T-helper 2 cell (primary cell): ENCODE results near the gene AFAP1L2.

ENCODE experiments used
- DNase-seq, 5 experiments: peaks; one replicate each; pipeline versions ENCODE4 v3.0.0 to v3.0.0-alpha.2; 2012 to 2022
- total RNA-seq, 2 donors: gene quantifications; one replicate each; lab custom pipeline; 2026; lab: John Stamatoyannopoulos, UW

AFAP1L2 gene, protein sequence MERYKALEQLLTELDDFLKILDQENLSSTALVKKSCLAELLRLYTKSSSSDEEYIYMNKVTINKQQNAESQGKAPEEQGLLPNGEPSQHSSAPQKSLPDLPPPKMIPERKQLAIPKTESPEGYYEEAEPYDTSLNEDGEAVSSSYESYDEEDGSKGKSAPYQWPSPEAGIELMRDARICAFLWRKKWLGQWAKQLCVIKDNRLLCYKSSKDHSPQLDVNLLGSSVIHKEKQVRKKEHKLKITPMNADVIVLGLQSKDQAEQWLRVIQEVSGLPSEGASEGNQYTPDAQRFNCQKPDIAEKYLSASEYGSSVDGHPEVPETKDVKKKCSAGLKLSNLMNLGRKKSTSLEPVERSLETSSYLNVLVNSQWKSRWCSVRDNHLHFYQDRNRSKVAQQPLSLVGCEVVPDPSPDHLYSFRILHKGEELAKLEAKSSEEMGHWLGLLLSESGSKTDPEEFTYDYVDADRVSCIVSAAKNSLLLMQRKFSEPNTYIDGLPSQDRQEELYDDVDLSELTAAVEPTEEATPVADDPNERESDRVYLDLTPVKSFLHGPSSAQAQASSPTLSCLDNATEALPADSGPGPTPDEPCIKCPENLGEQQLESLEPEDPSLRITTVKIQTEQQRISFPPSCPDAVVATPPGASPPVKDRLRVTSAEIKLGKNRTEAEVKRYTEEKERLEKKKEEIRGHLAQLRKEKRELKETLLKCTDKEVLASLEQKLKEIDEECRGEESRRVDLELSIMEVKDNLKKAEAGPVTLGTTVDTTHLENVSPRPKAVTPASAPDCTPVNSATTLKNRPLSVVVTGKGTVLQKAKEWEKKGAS
- 0.62 to 3.6 reads per million in 2 donors for total RNA-seq

DNA sequence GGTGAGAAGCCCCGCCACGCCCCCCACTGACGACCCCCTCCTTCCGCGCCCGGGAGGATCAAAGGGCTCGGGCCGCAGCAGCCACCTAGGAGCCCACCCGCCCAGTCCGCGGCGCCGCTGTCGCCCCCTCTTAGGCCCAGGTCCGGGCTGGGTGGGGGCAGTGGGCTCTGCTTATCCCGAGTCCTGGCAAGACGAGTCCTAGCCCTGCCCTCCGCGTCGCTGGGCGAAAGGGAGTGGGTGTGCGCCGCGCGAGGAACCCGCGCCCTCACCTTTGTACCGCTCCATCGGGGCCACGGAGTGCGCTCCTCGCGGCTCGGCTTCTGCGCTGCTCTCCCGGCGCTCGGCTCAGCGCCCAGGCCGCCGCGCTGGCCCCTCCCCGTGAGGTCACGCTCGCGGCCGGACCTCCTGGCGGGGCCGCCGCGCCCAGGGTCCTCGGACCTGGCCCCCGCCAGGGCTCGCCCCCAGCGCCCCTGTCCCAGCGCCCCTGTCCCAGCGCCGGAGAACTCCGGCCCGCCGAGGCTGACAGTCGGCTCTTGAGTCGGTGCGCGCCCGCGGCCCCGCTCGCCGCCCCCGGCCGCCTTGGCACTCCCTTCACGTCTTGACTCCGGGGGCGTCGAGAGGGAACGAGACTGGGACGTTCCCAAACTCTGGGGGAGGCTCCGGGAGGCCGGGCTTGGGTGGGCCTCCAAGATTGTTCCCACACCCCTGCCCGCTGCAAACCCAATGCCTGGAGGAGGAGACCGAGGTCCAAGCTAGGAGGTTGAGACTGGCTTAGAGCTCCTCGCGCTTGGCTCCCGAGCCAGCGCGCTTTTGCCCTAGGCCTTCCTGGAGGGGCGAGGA lies at the start of gene AFAP1L2:
Gene AFAP1L2 (minus strand): TSS at position 332 of the 840 bp plus-strand sequence. CDS start 47 bp downstream, at position 285.
- peak in 1 of 5 experiments; percentile 10 for DNase-seq

DNA sequence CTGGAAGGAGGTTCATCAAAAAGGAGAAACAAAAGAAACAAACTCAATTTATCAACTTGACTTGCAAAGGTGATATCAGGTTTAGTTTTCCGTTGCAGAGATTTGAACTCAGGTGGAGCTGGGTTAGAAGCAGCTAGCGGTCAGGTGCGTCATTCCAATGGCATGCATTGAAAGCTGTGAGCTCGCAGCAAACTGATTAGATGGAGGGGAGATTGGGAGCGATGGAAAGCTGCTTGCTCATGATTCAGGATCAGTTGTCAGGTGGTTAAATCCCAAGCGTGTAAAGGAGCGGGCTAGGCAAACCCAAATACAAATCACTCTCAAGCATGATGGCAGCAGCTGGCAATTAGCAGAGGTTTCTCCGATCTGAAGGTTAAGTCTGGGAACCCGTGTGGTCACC lies 49.3 kb upstream of the AFAP1L2 start:
- no peak for DNase-seq

DNA sequence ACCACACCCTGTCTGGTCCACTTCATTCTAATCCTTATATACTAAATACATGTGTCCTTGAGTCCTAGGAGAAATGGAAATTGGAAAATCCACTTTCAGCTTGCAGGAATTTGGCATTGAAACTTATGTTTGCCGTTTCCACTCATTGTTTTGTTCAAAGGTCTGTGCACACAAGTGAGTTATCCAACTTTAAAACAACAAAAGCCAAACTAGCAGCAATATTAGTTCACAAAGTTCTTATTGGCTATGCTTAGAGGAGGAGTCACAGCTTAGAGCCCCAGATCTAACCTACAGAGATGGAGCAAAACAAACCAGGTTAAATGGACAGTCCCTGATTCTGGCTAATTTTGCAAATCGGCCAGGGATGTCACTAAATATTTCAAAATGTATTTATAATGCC lies 44.6 kb upstream of the AFAP1L2 start:
- DNase-seq: no peak

DNA sequence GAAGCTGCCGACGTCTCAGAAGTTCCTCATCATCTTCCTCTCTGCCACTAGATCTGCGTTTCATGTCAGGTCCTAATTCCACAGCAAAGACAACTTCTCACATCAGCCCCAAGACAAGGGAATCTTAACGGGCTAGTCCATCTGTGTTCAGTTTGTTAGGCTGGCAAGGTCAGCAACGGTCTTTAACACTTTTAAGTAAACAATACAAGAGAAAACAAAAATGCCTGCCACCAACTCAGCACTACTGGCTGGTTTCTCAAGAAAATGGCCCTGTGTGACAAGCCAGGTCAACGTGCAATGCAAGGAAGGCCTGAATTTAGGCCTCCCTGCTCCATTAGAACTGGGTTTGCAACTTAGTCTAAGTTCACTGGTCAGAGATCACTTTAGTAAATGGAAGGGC lies 41.0 kb upstream of the AFAP1L2 start:
- DNase-seq: no peak

DNA sequence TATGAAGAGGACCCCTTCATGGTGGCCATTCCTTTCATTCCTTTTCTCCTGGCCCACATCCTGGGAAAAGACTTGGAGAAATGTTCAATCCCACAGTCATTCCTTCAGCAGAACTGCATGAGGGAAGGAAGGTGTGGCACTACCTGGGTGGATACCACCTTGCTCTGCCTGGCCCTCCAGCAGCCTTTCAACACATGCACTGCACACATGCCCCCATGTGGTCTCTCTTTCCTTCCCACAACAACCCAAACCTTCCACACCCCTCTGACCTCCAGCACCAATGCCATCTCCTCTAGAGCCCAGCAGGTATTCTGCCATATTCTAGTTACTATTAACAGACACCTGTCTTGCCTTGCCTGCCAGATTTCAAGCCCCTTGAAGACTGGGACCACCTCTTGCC lies 40.5 kb upstream of the AFAP1L2 start:
- DNase-seq: no peak

DNA sequence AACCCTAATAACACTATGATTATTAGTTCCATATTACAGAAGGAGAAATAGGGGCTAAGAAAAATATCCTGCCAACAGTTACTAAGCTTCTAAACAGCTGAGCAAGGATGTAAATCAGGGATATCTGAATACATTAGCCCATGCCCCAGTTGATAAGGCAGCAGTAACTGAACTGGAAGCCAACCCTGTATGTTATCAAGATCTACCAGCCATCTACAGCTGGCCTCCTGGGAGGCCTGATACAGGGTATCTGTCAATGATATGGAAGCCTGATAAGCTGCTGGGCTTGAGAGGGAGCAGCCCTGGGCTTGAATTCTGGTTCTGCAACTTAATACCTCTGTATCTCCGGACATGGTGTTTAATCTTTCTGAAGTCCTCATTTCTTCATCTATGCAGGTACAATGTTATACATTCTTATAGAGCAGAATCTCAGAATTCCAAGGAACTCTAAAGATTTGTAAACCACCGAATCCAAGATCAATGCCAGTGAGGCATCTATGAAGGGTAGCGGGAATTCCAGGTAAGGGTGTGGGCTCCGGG lies 37.9 kb upstream of the AFAP1L2 start:
- no peak for DNase-seq

DNA sequence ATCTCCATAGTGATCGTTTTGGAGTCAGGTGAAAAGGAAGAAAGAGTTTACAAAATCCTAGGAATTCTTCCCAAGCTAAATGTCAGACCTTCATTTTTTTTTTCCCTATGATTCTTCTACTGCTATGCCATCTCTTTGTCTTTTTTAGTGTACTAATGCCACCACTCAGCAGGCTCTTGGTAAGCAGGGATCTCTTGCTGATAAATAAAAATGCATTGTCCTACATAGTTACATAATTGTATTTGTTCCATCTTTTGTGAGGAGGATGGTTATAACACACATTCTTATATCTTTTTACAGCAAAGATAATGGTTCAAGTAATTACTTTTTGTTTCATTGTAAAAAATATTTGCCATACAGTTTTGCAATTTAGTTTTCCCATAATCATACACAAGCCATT lies 36.8 kb upstream of the AFAP1L2 start:
- DNase-seq: no peak

DNA sequence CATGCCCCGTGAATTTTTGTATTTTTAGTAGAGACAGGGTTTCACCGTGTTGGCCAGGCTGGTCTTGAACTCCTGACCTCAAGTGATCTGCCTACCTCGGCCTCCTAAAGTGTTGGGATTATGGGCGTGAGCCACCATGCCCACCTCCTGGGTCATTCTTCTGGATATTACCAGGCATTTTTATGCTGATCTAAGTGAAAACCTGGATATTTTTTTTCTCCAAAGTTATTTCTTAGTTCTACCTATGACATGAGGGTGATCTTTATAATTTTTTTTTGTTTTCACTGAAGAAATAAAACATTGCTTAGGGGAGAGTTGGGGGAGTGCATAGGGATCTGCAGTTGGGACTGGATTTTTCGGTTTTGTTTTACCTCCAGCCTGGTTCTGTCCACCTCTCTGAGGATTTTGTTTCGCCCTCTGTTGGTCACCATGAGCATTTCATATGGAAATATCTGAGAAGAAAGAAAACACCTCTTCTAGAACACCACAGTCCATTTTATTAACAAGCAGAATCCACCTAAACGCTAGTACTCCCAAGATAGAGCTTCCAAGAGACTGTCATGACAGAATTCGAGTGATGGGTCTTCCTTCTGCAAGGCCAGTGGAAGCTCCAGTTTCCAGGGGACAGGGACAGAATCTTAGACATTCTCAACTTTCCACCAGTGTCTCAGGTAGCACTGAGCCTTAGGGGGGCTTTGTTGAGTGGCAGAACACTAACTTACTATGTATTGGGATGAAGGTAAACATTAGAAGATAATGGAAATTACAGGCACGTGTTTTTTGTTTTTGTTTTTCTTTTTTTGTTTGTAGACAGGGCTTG lies 33.4 kb upstream of the AFAP1L2 start:
- DNase-seq: no peak

DNA sequence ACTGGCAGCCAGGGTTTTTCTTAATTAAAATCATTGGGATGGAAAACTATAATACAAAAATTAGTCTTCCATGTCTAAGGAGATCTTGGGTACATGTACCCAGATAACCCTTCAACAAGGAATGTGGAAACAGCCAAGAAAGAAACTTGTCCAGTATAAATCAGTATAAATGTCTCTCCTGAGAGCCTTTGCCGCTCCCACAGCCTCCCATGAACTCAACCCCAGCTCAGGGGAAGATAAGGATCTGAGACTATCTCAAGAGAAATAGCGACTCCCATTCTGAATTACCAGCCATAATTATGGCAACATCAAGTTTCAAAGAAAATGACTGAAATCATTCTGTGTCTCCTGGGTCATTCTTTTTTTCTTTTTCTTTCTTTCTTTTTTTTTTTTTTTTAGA lies 32.6 kb upstream of the AFAP1L2 start:
- DNase-seq: no peak

DNA sequence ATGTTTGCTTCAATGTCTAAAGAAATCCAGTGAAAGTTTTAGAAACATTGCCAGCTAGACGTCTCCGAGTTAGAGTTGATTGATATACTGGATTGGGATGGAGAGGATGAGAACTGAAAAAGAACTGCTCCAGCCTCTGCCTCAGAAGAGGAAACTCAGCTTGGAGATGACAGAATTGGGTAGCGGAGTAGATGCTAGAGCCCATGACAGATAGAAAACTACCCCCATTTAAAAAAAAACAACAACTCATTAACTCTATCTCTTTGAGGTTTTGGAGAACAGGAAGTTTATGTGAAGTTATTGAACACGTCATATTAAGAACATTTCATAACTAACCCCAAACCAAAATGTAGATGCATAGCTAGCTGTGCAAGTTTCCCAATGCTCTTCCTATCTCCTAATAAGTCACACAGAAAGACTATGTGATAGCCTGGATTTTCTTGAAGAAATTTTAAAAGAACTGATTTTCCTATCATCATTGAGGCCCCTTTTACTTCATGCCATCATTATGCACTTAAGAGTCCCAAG lies 28.3 kb upstream of the AFAP1L2 start:
- DNase-seq: no peak

DNA sequence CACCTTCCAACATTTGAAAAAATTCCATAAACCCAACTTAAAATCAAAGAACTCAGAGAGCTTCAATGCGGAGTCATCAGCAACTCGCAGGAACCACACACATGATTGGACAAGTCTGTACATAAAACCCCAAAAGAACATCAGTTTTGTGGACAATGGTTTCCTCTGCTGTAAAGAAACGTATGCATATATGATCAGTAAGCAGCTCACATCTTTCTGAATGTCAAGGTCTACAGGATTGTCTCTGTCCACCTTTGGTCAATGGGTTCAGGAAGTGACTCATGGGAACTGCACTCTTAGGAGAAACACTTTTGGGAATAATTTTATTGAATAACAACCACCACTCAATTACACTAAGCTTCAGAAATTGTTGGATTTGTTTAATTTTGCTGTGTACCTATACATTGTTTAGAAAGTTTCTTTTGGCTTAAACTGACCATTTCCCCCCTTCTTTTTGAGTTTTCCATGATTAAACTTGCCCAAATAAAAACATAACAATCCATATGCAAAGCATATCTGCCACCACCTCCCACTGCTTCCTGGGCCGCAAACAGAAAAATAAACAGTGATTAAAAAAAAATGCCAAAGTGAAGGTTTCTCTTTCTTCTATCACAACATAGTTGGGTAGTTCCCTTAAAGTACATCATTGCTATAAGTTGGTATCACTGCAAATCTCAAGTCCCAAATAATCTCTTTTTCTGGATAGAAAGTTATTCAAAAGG lies 27.3 kb upstream of the AFAP1L2 start:
- no peak for DNase-seq

DNA sequence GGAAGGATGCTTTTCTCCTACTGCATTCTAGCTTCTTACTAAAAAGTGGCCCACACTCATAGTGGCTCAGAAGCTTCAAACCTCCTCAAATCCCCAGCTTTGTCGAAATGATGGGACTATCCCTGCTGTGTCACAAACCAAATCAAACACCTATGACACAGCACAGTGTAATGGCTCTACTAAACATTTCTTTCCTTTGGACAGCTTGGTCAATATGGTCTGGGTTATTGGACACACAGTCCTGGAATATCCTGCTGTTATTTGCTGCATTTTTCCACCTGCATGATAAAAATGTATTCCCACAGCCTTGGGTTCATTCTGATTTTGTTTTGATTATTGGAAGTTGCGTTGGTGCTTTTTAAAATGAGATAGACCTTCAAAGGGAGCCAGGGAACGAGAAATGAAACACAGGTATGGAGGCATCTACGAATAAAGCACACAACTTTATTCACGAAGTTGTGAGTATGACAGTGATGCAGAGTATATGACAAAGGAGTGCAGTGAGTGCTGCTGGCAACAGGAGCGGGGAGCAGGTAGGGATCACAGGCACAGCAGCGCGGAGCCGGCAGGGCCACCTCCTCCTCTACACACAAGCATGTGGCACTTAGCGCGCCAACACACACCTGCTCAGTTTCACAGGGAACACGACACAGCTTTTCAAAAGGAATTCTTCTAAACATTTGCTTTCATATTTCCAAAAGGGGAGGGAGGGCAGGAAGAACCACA lies 26.5 kb upstream of the AFAP1L2 start:
- no peak for DNase-seq

DNA sequence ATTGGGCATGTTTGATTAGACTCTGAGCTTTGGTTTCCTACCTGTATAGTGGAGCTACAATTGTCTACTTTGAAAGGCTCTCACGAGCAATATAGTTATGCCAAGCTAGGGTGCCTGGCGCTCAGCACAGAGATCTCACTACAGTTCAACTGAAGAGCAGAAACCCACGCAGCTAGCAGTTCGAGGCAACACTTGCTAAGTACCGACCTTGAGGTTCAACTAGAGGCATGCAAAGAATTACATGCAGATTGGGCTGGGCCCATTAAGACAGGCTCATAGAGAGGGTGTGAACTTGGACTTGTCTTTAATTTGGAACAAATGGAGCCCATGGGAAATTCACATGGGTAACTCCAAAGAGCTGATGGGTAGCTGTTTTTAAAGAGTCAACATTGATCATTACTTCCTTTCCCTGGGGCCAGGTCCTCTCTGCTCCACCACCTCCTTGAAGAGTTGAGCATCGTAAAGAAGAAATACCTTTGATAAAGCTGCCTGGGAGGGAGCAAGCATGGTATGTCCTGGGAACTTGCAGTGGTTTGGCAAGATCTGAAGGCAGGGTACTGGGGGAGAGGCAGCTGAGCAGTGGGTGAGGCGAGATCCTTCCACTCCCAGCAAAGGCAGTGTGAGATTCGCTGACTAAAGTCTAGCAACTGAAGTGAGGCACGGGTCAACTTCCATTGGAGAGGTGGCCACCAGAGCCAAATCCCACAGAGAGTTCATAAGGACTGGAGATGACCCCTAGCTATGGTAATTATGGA lies 25.5 kb upstream of the AFAP1L2 start:
- DNase-seq: no peak

DNA sequence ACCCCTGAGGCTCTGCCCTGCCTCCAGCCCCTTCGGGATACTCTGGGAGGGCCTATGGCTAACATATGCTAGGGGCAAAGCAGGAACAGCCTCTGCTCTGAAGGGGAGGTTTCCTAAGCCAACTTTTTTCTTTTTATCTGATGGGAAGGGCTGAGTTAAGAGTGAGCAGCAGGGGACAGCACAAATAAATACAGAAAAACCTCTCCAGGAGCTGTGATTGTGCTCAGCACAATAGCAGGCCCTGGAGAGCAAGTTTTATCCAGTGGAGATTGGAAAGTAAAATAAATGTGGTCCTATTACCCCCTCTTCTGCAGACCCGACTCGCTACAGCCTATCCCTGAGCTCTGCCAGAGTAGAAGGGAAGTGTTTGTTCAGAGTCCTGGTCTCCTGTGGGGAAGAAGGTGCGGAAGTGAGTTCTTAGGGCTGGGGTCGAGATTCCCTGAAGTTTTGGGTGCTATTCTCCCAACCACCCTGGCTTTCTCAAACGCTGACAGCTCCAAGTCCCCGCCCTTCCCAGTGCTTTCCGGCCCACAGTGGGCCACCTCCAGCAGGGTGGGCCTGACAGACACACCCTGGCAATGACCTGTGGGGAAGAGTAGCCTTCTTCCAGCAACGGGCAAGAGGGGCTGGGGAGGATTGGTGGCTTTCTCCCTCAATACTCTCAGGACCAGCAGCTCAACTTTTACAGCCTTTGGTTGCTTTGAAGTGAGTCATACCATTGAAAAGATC lies 23.0 kb upstream of the AFAP1L2 start:
- DNase-seq: no peak

DNA sequence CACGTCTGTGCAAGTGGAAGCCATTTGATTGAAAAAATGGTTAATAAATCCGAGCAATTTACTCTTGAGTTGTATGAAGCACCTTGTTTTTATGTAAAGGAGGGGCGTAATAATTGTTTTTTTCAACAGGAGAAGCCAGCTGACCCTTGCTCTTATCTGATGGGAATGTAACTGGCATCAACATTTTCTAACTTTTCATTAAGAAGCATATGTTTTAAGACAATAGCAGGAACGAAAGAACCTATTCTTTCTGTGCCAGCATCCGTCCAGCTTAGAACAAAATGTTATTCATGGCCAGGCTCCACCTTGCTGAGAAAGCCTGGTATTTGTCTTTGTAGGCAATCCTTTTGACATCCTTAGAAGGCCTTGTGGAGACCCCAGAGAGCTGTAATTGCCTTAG lies 22.2 kb upstream of the AFAP1L2 start:
- DNase-seq: no peak

DNA sequence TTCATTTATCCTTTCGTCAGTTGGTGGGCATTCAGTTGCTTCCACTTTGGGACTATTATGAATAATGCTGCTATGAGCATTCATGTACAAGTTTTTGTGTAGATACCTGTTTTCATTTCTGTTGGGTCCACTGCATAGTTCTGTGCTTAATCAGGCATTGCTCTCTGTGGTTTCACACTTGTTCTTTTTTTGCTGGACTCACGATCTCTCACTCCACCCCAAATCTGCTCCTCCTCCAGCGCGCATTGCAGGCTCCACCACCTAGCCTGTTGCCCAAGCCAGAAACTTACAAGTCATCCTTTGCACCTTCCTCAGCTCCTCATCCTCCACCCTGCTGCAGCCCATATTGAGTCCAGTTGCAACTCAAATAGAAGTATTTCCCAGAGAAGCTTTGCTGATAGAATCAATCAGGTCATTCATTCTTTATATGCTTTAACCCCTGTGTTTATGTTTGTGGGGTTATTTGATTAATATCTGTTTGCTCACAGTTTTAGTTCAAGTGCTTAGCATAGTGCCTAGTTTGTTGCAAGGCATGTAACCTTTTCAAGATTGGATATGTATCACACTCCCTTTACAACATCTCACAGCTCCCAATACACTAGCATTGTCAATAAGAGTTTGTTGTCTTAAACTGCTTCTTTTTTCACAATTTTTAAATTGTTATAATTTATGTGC lies 16.6 kb upstream of the AFAP1L2 start:
- no peak for DNase-seq

DNA sequence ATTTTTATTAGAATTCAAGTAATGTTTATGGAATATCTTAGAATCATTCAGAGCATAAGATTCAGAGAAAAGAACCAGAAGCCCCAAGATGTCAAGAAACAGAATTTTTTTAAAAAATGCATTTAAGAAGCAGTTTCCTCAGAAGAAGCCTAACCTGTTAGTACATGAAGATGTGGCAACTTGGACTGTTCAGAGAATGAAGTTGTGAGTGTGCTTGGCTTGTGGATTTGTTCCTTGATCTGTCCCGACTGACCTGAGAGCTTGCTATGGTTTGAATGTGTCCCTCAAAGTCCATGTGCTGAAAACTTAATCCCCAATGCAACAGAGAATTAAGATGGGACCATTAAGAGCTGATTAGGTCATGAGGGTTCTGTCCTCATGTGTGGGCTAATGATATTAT lies 13.8 kb upstream of the AFAP1L2 start:
- no peak for DNase-seq
